Stimulated activated CD8-positive, alpha-beta memory T cell treated with anti-CD3 and anti-CD28 coated beads, Interleukin-2, amount 100 ng/mL, for 1 hour (primary cell): ENCODE measurements around the gene ZNF283.
"Not testable (repeated sequence)": the region's sequence is repeated elsewhere in the genome, so short reads cannot be mapped to it uniquely, and the experiment has no call there.

ENCODE experiments used
- DNase-seq, 2 donors: peaks; one replicate each; pipeline ENCODE4 v3.0.0-alpha.2; 2020; ENCODE audit warnings: low read depth in 2 of 2

Gene ZNF283

GRCh38 chr19:43848821-43849220 lies 21.7 kb downstream of the ZNF283 start:
- no peak for DNase-seq

- no peak for DNase-seq
Observed at GRCh38 chr19:43858174-43858573, 31.1 kb downstream of the ZNF283 start.

GRCh38 chr19:43866923-43867322 lies 39.8 kb downstream of the ZNF283 start:
- DNase-seq, result not testable (repeated sequence)

- no peak for DNase-seq
Observed at GRCh38 chr19:43872547-43873336, 45.6 kb downstream of the ZNF283 start.

- no peak for DNase-seq
Observed at GRCh38 chr19:43880483-43880882, 53.4 kb downstream of the ZNF283 start.

- DNase-seq, result no peak
Observed at GRCh38 chr19:43883864-43884263, 56.7 kb downstream of the ZNF283 start, which contains the start of gene ZNF404. Gene ZNF404 (minus strand): TSS chr19:43883964.

- no peak for DNase-seq
Observed at GRCh38 chr19:43895727-43896308, 68.7 kb downstream of the ZNF283 start.
